GM11168 (cell line): ENCODE data around the gene BCLAF3.

Experiments used
- in situ Hi-C: fragments of 300-500 bp; cut with MboI; formaldehyde crosslinking; loops from one replicate; pipeline ENCODE4 v1.12.0; 2022; ENCODE audit warnings: low sequenced_read_pairs; ENCODE audit not compliant: unreplicated experiment

The BCLAF3 gene

GRCh38 chrX:19990556-19991349 lies at the start of gene BCLAF3:
Gene BCLAF3, minus strand, starts transcription at chrX:19991061. Its CDS starts 20,797 bp downstream, at chrX:19970264.
- in situ Hi-C loops: no loop called here

DNA sequence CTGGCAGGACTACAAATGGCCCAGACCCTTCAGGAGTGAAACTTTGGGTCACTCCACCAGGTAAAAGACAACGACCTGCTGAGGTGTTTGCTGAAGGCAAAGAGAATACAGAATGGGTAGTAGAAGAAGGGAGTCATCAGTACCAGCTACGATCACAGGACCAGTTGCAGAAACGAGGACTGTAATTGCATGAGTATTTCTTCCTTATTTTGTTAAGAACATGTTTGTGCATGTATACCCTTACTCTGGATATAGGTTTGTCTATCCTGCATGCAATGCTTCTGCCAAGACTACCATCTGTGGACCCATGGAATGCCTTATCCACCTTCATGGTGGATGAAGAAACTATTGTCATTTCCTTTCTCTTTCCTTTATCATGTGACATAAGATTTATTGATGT lies 48.1 kb upstream of the BCLAF3 start:
- in situ Hi-C loops: no loop called here

DNA sequence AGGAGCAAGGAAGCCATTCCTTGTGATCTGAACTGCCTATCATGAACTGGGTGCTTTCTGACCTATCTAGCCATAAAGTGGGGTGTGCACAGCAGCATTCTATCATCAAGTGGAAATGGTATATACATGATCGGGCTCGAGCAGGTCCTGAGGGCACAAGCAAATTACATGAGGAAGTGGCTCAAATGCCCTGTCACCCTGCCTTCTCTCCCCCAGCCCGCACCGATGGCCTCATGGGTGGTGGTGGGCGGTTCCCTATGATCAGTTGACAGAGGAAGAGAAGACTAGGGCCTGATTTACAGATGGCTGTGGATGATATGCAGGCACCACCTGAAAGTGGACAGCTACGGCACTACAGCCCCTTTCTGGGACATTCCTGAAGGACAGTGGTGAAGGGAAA lies 46.3 kb upstream of the BCLAF3 start:
- in situ Hi-C loops: no loop called here

- in situ Hi-C loops: no loop called here
Observed at GRCh38 chrX:20032201-20032600, 41.3 kb upstream of the BCLAF3 start.

DNA sequence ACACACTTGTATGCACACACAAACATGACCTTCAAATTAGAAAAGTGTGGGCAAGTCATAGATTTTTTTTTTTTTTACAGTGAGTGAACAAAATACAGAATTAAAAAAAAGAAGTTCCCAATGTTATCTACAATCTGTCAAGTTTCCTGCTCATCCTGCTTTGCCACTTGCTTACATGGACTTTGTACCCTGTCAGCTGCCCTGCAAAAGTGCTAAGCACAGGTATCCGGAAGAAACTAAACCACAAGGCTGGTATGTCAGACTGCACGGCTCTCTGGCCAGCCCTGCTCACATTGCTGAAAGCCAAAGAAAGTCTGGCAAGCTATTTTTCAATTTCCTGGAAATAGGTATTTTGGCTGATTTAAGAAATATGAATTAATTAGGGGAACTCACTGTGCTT lies 38.9 kb upstream of the BCLAF3 start:
- in situ Hi-C loops: no loop called here

GRCh38 chrX:20028588-20028987 lies 37.7 kb upstream of the BCLAF3 start:
- in situ Hi-C loops: no loop called here

GRCh38 chrX:20026278-20026677 lies 35.4 kb upstream of the BCLAF3 start:
- in situ Hi-C loops: no loop called here

- in situ Hi-C loops: no loop called here
Observed at GRCh38 chrX:20019672-20020365, 29.0 kb upstream of the BCLAF3 start.

GRCh38 chrX:20016616-20016945 lies 25.7 kb upstream of the BCLAF3 start:
- in situ Hi-C loops: no loop called here

- in situ Hi-C loops: no loop called here
Observed at GRCh38 chrX:20015945-20016615, 25.2 kb upstream of the BCLAF3 start.

GRCh38 chrX:20015422-20015821 lies 24.6 kb upstream of the BCLAF3 start:
- in situ Hi-C loops: no loop called here

DNA sequence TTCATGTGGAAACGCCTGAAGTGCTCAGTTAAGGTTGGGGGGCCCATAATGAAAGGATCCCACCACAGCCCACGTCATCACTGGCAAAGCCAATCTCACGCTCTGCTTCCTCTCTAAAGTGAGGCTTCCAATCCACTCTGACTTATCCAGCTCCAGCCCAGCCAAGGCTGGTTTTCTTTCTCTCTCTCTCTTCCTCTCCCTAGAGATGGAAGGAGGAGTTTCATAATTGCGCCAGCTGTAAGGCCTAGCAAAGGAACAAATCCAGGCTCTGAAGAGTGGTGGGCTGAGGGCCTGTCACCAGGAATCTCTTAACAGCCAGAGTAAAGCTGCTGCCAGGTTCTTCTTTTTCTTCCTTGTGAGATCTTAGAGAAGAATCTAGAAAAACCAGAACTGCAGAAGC lies 20.7 kb upstream of the BCLAF3 start:
- in situ Hi-C loops: no loop called here

DNA sequence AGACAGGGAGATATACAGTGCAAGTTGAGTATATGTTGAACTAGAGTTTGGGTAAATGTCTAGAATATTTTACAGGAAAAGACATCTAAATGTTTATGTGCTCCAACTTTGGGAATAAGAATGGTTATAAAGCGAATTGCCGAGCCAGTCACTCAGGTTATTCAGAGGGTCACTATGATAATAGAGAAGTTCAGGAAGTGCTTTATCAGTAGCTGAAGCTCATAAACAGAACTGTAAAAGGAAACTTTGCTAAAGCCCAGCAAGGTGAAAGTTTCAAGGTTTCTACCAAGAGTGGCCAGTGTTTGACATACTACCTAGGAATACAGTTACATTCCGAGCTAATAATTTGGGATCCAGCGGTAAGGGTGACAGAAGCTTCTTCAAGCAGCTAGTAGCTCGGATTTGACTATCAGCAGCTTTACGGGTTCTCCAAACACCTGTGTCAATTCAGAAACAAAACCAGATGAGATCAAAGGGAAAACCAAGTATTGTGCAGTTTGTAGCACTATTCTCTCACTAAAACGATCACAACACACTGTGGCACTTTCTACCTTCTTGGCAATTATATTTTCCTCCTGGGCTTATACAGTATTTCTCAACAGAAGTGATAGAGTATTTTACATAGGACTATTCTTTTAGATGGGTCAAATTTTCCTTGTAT lies 17.2 kb upstream of the BCLAF3 start:
- in situ Hi-C loops: no loop called here

DNA sequence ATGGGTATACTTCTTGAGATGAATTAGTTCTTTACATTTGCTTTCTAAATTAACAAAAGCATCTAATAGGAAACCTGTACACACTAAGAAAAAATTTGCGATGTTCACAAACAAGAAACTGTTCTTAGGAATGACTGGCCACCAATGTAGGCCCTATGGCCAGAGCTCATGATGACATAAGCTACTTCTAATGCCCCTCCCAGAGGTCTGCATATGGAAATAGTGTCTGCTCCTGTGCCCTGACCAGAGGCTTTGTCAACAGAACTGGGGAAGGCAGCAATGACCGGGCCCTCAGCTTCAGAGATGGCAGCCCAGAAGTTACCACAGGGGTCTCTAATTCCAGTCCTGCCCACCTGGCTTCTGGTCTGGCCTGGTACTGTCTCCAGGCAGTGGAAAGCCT lies 15.0 kb upstream of the BCLAF3 start:
- in situ Hi-C loops: no loop called here

- in situ Hi-C loops: no loop called here
Observed at GRCh38 chrX:20001588-20001987, 10.7 kb upstream of the BCLAF3 start.

GRCh38 chrX:19991350-19991718 lies 473 bp upstream of the BCLAF3 start:
- in situ Hi-C loops: no loop called here

DNA sequence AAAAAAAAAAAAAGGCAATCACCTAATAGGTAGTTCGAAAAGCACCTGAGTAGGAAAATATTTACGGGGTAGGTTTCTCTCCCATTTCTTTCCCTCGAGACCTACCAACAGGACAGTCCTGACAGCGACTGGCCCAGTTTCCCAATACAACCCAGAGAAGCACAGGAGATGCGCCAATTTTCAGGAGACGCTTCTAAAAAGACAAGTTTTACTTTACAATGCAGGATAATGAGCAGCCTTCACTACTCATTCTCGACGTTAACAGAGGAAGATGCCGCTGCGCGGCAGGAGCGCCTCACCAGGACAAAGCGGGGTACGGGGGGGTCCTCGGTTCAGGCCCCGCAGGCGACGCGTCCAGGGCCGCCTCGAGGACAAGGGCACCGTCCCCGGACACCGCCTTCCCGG lies 708 bp downstream of the BCLAF3 start:
- in situ Hi-C loops: no loop called here

DNA sequence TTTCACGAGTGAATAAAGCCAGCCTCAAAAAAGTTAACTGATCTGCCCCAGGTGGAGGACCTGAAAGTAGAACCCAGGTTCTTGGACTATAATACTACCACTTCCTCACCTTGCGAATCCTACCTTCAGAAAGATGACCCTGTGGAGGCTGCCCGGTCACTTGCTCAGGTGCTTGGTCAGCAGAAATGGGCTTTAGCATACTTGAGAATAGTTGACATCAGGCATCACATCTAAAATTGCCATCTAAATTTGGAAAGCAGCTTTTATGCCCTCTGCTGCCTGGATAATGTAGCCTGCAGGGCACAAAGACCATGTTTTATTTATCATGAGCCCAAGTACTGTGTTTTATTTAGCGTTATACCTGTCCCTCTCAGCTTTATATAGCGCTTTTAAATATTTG lies 3.0 kb downstream of the BCLAF3 start:
- in situ Hi-C loops: no loop called here

DNA sequence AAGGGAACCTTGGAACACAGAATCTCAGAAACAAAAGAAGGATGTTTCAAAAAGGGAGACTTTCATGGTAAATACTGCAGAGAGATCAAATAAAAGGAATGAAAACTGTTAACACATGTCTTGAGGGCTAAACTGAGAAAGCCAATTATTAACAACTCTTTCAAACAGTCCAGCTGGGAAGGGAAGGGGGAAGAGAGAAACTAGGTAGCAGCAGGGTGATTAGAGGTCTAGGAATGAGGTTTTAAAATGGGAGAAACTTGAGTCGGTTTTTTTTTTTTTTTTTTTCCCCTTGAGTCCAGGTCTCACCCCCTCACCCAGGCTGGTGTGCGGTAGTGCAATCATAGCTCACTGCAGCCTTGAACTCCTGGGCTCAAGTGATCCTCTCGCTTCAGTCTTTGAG lies 4.3 kb downstream of the BCLAF3 start:
- in situ Hi-C loops: no loop called here

- in situ Hi-C loops: no loop called here
Observed at GRCh38 chrX:19981947-19982346, 8.9 kb downstream of the BCLAF3 start.

DNA sequence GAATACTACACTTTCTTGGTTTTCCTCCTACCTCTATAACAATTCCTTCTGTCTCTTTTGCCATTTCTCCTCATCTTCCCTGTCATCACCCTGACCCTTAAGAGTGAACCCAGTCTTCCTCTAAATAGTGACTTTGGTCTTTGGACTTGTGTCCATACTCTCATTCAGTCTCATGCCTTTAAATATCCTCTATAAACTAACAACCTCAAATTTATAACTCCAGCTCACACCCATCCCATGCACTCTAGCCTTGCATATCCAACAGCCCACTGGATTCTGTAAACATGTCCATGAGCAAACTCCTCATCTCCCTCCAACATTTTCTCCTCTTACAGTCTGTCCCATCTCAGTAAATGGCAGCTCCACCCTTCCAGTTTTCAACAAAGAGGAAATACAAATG lies 15.0 kb downstream of the BCLAF3 start:
- in situ Hi-C loops: no loop called here
